Measurements from ENCODE around the gene ZNF827. TPM values are rescaled to one million over a fixed set of nuclear protein-coding genes. Genes with fewer than 3 reads are reported as not detected.

ZNF827 gene
- total and polyA plus RNA-seq, 2 of the 8 experiments (the other 6 are each of a cell fraction or from before 2014, with no cell fraction given), result 25.3 to 26.2 TPM

DNA sequence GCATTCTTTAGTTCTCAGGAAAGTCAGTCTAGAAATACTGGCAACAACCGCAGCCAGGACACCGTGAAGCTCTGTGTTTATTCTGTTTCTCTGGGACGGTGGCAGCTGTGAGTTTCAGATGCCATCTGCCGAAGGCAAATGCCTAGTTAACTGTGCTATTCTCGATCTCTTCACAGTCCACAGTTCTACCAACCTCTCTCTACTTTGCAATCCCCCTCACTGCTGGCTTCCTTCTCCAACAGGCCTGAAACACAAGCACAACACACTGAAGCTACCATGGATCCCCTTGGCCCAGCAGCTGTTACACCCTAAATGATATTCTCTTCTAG is 118.8 kb downstream of the ZNF827 start:
- Histone ChIP-seq H2BK20ac (ENCODE audit: low read length) (no peak overlapping the region), H3K9ac (replicated peaks in 1 of 4; ENCODE audit: extremely low read depth in 1 of 4, low read depth in 3 of 4, low read length in 3 of 4) (no peak overlapping the region), H3K79me1 (ENCODE audit: low read depth, low read length) (no peaks in the 10 kb centered on the region), H4K8ac (ENCODE audit: extremely low read depth, insufficient read depth, low read length) (no peak overlapping the region), H2BK120ac (replicated peaks; ENCODE audit: low read depth, low read length) (no peak overlapping the region), H3K4me3 (ENCODE audit: extremely low read depth in 1 of 4, insufficient read depth in 2 of 4, low read depth in 3 of 4, low read length in 4 of 4) (no peak overlapping the region), H4K91ac (replicated peaks; ENCODE audit: insufficient read length, low read length) (no peak overlapping the region), H2BK12ac (ENCODE audit: low read depth, low read length) (no peak overlapping the region; the same call in 1 of the 2 replicates), H3K18ac (ENCODE audit: extremely low read depth, low read length) (no peak overlapping the region), H4K20me1 (replicated peaks in 1 of 2; ENCODE audit: control insufficient read depth in 1 of 2, insufficient read depth in 2 of 2, low read length in 2 of 2) (no peaks in the 10 kb centered on the region), H3K23me2 (ENCODE audit: low read depth, low read length) (no peaks in the 10 kb centered on the region), H3K27me3 (replicated peaks in 1 of 4; ENCODE audit: control insufficient read depth in 3 of 4, extremely low read depth in 1 of 4, insufficient read depth in 3 of 4, low read length in 3 of 4) (no peaks in the 10 kb centered on the region), H4K5ac (ENCODE audit: insufficient read length, low read depth, low read length) (no peak overlapping the region), H3K9me3 (ENCODE audit: insufficient read depth in 2 of 2, low read depth in 1 of 2, low read length in 1 of 2) (no peaks in the 10 kb centered on the region), H2BK5ac (ENCODE audit: low read depth, low read length) (no peak overlapping the region; the same call in 1 of the 2 replicates), H2BK15ac (ENCODE audit: low read length) (no peak overlapping the region), H3K4ac (replicated peaks; ENCODE audit: insufficient read length, low read depth, low read length) (no peak overlapping the region), H3K23ac (ENCODE audit: insufficient read length) (no peak overlapping the region), H2AFZ (ENCODE audit: low read length) (no peak overlapping the region), H2AK5ac (ENCODE audit: low read depth, low read length) (peak overlapping the region; percentile 82; the same call in 1 of the 2 replicates), H3K56ac (replicated peaks; ENCODE audit: insufficient read length, low read depth, low read length) (no peak overlapping the region), H3K79me2 (ENCODE audit: control insufficient read depth in 1 of 2, insufficient read depth in 2 of 2, low read length in 2 of 2) (no peaks in the 10 kb centered on the region), H3K4me2 (ENCODE audit: insufficient read depth in 1 of 2, low read depth in 2 of 2, low read length in 2 of 2) (no peak overlapping the region), H3K27ac (ENCODE audit: low read depth, low read length) (no peak overlapping the region), H3K4me1 (replicated peaks in 1 of 4; ENCODE audit: control insufficient read depth in 3 of 4, insufficient read depth in 4 of 4, low read length in 3 of 4) (peaks cover 0 to 12% (median 10%) of the 10 kb centered on the region in 4 experiments; a peak in 5 of 7 replicates), H3K36me3 (ENCODE audit: control insufficient read depth in 2 of 4, insufficient read depth in 4 of 4, low read length in 3 of 4) (peaks cover 0 to 15% (median 7%) of the 10 kb centered on the region in 4 experiments; a peak in 3 of 8 replicates), H3K14ac (ENCODE audit: insufficient read length) (no peak overlapping the region)
- TF ChIP-seq, protein P1, sequence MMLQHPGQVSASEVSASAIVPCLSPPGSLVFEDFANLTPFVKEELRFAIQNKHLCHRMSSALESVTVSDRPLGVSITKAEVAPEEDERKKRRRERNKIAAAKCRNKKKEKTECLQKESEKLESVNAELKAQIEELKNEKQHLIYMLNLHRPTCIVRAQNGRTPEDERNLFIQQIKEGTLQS (IDR thresholded peaks at IDR 0.05; ENCODE audit: insufficient read depth, low read depth, low read length), result no peak
- TF ChIP-seq SP1 (IDR thresholded peaks at IDR 0.05; ENCODE audit: low read depth, low read length) (no peak), PHF8 (conservative IDR thresholded peaks at IDR 0.05; ENCODE audit: low read depth, low read length) (no peak), JUN (IDR thresholded peaks at IDR 0.05; ENCODE audit: low read depth, low read length) (no peak), SIN3A (conservative IDR thresholded peaks at IDR 0.05 in 1 of 2, IDR thresholded peaks at IDR 0.05 in 1 of 2; ENCODE audit: low read depth in 1 of 2, low read length in 2 of 2) (no peak), NRF1 (IDR thresholded peaks at IDR 0.05; ENCODE audit: low read depth, low read length) (no peak), RAD21 (IDR thresholded peaks at IDR 0.05 in 1 of 2, conservative IDR thresholded peaks at IDR 0.05 in 1 of 2; ENCODE audit: low read depth in 2 of 2, low read length in 2 of 2) (no peak), KDM4A (IDR thresholded peaks at IDR 0.05; ENCODE audit: low read depth, low read length, severe bottlenecking) (no peak), POLR2A (IDR thresholded peaks at IDR 0.05; ENCODE audit: control extremely low read depth in 1 of 2, low read depth in 2 of 2, low read length in 2 of 2) (no peak), CBX8 (IDR thresholded peaks at IDR 0.05; ENCODE audit: borderline replicate concordance, low read depth, low read length) (no peak), ZNF274 (IDR thresholded peaks at IDR 0.05; ENCODE audit: borderline replicate concordance, extremely low read depth, low read length) (no peak), EZH2 (IDR thresholded peaks at IDR 0.05; ENCODE audit: low read depth, low read length, severe bottlenecking) (no peak), NANOG (IDR thresholded peaks at IDR 0.05; ENCODE audit: insufficient read depth, low read depth, low read length, poor library complexity, severe bottlenecking) (no peak)
- DNase-seq (ENCODE audit: low read depth in 1 of 2, low spot score in 2 of 2), result no peak
- FAIRE-seq, result no peak
- ChIA-PET POLR2A (ENCODE audit: partially characterized antibody) (no interaction called here), CTCF (ENCODE audit: partially characterized antibody) (interaction anchor here (0.6 to 1.0 kb wide), 2 partner anchors 16 to 403 kb away, joined by 3 read pairs; no protein-coding TSS in a partner anchor)
- WGBS, 2 experiments (ENCODE audit: extremely low coverage in 1 of 2, insufficient coverage in 1 of 2, insufficient read length in 1 of 2, insufficient replicate concordance in 2 of 2, low coverage in 1 of 2, low lambda C conversion rate in 2 of 2, missing lambda C conversion rate in 1 of 2), result 92% methylated on average over 5 of the region's 5 CpGs; no CpG with 5 or more reads in 1 of the 2 experiments

All from H1 (cell line).